Fibroblast of pulmonary artery (primary cell): ENCODE measurements around the gene SNX15.

Experiments used
- DNase-seq: peaks from one replicate; pipeline ENCODE4 v3.0.0-alpha.2; 2010; ENCODE audit warnings: low read depth
- H3K4me3 ChIP-seq: replicated peaks from 2 replicates; pipeline ENCODE4 v1.5.1; 2011; ENCODE audit warnings: low read depth, mild to moderate bottlenecking, control low read depth, low read length, moderate library complexity
- CTCF ChIP-seq: IDR thresholded peaks from 2 replicates; pipeline ENCODE4 v1.5.1; 2011; ENCODE audit warnings: mild to moderate bottlenecking, control low read depth, low read length, inconsistent platforms; ENCODE audit errors: missing control alignments

Gene SNX15

GRCh38 chr11:65060913-65061408, 33.7 kb downstream of the SNX15 start:
- no peak overlapping the region for H3K4me3 ChIP-seq
- peak; percentile 41 for TF ChIP-seq CTCF
- peak; percentile 45 for DNase-seq

- H3K4me3 ChIP-seq: no peak overlapping the region
- TF ChIP-seq CTCF: no peak
- no peak for DNase-seq
These were observed 36.3 kb downstream of the SNX15 start for GRCh38 chr11:65063532-65063931.

- H3K4me3 ChIP-seq: no peak overlapping the region
- no peak for DNase-seq
- TF ChIP-seq CTCF: no peak
These were observed 37.6 kb downstream of the SNX15 start for GRCh38 chr11:65064847-65065240.

- no peak for TF ChIP-seq CTCF
- DNase-seq: no peak
- no peak overlapping the region for H3K4me3 ChIP-seq
These were observed 38.6 kb downstream of the SNX15 start for GRCh38 chr11:65065851-65066250.

- no peak for TF ChIP-seq CTCF
- H3K4me3 ChIP-seq: no peak overlapping the region
These were observed 39.1 kb downstream of the SNX15 start for GRCh38 chr11:65066315-65066714.

GRCh38 chr11:65066805-65067291, 39.6 kb downstream of the SNX15 start:
- TF ChIP-seq CTCF: no peak
- H3K4me3 ChIP-seq: no peak overlapping the region
- no peak for DNase-seq

More at GRCh38 chr11:65066315-65066714, 39.1 kb downstream of the SNX15 start:
- no peak for DNase-seq

GRCh38 chr11:65067446-65067845, 40.2 kb downstream of the SNX15 start:
- DNase-seq: no peak
- no peak overlapping the region for H3K4me3 ChIP-seq
- no peak for TF ChIP-seq CTCF
